Measurements from ENCODE around the gene AEBP1.

AEBP1 gene

DNA sequence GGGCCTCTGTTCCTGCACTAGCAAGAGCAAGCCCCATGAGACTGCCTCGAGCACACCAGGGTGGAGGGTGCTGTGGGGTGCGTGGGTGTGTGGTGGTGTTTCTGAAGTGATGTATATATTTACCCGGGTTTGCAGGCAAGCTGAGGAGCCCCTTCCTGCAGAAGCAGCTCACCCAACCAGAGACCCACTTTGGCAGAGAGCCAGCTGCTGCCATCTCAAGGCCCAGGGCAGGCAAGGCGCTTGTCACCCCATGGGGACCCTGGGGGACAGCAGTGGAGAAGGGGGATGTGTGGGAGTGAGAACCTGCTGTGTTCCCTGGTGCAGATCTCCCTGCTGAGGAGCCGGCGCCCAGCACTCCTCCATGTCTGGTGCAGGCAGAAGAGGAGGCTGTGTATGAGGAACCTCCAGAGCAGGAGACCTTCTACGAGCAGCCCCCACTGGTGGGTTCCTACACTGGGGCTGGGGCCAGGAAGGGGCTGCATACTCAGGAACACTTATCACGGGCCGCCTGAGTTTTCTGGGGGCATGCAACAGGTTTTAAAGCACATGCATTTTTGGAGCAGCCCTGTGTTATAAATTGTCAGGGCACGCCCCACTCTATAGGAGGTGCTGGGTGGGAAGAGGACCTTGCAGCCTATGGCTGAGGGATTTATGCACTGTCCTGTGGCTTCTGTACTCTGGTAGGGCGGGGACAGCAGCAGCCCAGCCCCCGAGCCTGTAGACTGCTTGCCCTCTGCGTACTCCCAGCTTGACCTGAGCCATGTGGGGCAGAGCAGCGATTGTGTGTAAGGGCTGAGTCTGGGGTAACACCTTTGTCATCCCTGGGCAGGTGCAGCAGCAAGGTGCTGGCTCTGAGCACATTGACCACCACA lies 44.7 kb upstream of the AEBP1 start:
- no peaks in the 10 kb centered on the region for H3K27me3 Mint-ChIP-seq (ENCODE audit: low read depth)
- no peak overlapping the region for H3K4me3 Mint-ChIP-seq
- TF ChIP-seq, protein P1, sequence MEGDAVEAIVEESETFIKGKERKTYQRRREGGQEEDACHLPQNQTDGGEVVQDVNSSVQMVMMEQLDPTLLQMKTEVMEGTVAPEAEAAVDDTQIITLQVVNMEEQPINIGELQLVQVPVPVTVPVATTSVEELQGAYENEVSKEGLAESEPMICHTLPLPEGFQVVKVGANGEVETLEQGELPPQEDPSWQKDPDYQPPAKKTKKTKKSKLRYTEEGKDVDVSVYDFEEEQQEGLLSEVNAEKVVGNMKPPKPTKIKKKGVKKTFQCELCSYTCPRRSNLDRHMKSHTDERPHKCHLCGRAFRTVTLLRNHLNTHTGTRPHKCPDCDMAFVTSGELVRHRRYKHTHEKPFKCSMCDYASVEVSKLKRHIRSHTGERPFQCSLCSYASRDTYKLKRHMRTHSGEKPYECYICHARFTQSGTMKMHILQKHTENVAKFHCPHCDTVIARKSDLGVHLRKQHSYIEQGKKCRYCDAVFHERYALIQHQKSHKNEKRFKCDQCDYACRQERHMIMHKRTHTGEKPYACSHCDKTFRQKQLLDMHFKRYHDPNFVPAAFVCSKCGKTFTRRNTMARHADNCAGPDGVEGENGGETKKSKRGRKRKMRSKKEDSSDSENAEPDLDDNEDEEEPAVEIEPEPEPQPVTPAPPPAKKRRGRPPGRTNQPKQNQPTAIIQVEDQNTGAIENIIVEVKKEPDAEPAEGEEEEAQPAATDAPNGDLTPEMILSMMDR (IDR thresholded peaks at IDR 0.05; ENCODE audit: unreplicated experiment in 3 of 3) = no peak
- peaks cover 4% of the 10 kb centered on the region for H3K4me1 Mint-ChIP-seq
- no peaks in the 10 kb centered on the region for H3K9me3 Mint-ChIP-seq
- H3K36me3 Mint-ChIP-seq (ENCODE audit: low read depth) = peaks cover 53% of the 10 kb centered on the region
- H3K27ac Mint-ChIP-seq = no peak overlapping the region

- H3K9me3 Mint-ChIP-seq = no peaks in the 10 kb centered on the region
- H3K4me1 Mint-ChIP-seq = peaks cover 7% of the 10 kb centered on the region
- H3K27ac Mint-ChIP-seq = no peak overlapping the region
- H3K36me3 Mint-ChIP-seq (ENCODE audit: low read depth) = peaks cover 47% of the 10 kb centered on the region
- TF ChIP-seq, protein P1 (IDR thresholded peaks at IDR 0.05; ENCODE audit: unreplicated experiment in 3 of 3) = no peak
- peaks cover under 1% of the 10 kb centered on the region for H3K27me3 Mint-ChIP-seq (ENCODE audit: low read depth)
- no peak overlapping the region for H3K4me3 Mint-ChIP-seq
Observed at GRCh38 chr7:44060091-44060947, 43.8 kb upstream of the AEBP1 start.

GRCh38 chr7:44060948-44061644 lies 43.0 kb upstream of the AEBP1 start:
- TF ChIP-seq, protein P1 (IDR thresholded peaks at IDR 0.05; ENCODE audit: unreplicated experiment in 3 of 3) = no peak
- peaks cover 39% of the 10 kb centered on the region for H3K36me3 Mint-ChIP-seq (ENCODE audit: low read depth)
- peaks cover 4% of the 10 kb centered on the region for H3K27me3 Mint-ChIP-seq (ENCODE audit: low read depth)
- no peak overlapping the region for H3K27ac Mint-ChIP-seq
- no peaks in the 10 kb centered on the region for H3K9me3 Mint-ChIP-seq
- H3K4me3 Mint-ChIP-seq = no peak overlapping the region
- H3K4me1 Mint-ChIP-seq = peaks cover 14% of the 10 kb centered on the region

- TF ChIP-seq, protein P1 (IDR thresholded peaks at IDR 0.05; ENCODE audit: unreplicated experiment in 3 of 3) = no peak
- Mint-ChIP-seq H3K4me3 (no peak overlapping the region), H3K4me1 (peaks cover 18% of the 10 kb centered on the region), H3K27me3 (ENCODE audit: low read depth) (peaks cover 4% of the 10 kb centered on the region), H3K36me3 (ENCODE audit: low read depth) (peaks cover 34% of the 10 kb centered on the region), H3K9me3 (no peaks in the 10 kb centered on the region), H3K27ac (no peak overlapping the region)
Observed at GRCh38 chr7:44061645-44062179, 42.4 kb upstream of the AEBP1 start.

DNA sequence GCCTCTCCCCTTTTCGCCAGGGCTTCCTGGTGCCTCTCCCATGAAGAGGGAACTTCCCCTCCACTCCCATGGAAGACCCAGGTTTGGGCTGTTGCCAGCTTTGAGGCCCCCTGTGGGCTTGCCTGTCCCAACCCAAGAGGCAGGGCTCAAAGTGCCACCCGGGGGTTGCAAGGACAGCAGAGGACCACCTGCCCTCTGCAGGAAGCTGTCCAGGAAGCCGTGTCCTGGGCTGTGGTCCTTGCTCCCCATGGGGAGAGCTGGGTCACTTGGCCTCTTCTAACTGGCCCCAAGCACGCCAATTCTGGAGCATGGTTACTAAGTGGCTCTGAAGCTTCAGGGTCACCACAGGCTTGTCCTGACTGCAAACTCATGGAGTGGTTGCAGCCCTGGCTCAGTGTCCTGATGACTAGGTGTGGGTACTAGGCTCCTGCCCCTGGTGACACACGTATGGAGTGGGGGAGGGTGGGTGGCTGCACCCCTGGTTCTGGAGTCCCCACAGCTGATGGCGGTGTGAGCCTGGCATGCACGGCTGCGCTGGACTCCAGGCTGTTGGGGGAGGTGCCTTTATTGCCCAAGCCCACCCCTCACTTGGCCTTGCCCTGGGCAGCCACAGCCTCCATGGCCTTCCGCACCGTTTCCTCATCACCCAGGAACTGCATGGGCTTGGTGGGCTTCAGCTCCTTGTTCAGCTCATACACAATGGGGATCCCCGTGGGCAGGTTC lies 41.8 kb upstream of the AEBP1 start:
- H3K27ac Mint-ChIP-seq = no peak overlapping the region
- no peak overlapping the region for H3K4me3 Mint-ChIP-seq
- H3K9me3 Mint-ChIP-seq = no peaks in the 10 kb centered on the region
- H3K4me1 Mint-ChIP-seq = peaks cover 23% of the 10 kb centered on the region
- peaks cover 4% of the 10 kb centered on the region for H3K27me3 Mint-ChIP-seq (ENCODE audit: low read depth)
- peaks cover 35% of the 10 kb centered on the region for H3K36me3 Mint-ChIP-seq (ENCODE audit: low read depth)
- TF ChIP-seq, protein P1 (IDR thresholded peaks at IDR 0.05; ENCODE audit: unreplicated experiment in 3 of 3) = no peak
